ENCODE measurements around the gene C5. TPM values are rescaled to one million over a fixed set of nuclear protein-coding genes. Genes with fewer than 3 reads are reported as not detected.

C5 gene
- total RNA-seq, 2 experiments from 2014 or later = 3.8 to 7.9 TPM

GRCh38 chr9:121085661-121086060 lies 35.6 kb upstream of the C5 start:
- Histone ChIP-seq H3K79me2 (ENCODE audit: insufficient read depth, low read depth, low read length) (peaks cover 91% of the 10 kb centered on the region), H3K27ac (ENCODE audit: low read depth, low read length, poor library complexity, severe bottlenecking) (no peak overlapping the region), H3K4me2 (ENCODE audit: low read length) (no peak overlapping the region), H3K36me3 (ENCODE audit: insufficient read depth, low read length) (peaks cover 100% of the 10 kb centered on the region), H3K4me3 (ENCODE audit: low read depth, low read length, poor library complexity, severe bottlenecking) (no peak overlapping the region), H3K4me1 (ENCODE audit: insufficient read depth, low read length, poor library complexity, severe bottlenecking) (peaks cover 11% of the 10 kb centered on the region), H2AFZ (ENCODE audit: low read length) (no peak overlapping the region), H3K9me2 (ENCODE audit: insufficient read depth, low read length) (no peaks in the 10 kb centered on the region), H4K20me1 (ENCODE audit: insufficient read depth, low read length) (peaks cover 13% of the 10 kb centered on the region; the same call in 1 of the 2 replicates), H3K9me3 (ENCODE audit: low read length) (no peaks in the 10 kb centered on the region)
- intact Hi-C loops (cut with micrococcal nuclease; ENCODE audit: unreplicated experiment) = no loop called here
- TF ChIP-seq CTCF (conservative IDR thresholded peaks at IDR 0.05; ENCODE audit: low read length) (no peak), EZH2phosphoT487 (IDR thresholded peaks at IDR 0.05; ENCODE audit: borderline replicate concordance, low read depth, low read length) (no peak)
- POLR2A ChIA-PET = no interaction called here
- CTCF ChIA-PET (ENCODE audit: unreplicated experiment) = no interaction called here
- BruUV-seq (replicated peaks) = no TSS peak
- DNase-seq (ENCODE audit: low spot score) = no peak

DNA sequence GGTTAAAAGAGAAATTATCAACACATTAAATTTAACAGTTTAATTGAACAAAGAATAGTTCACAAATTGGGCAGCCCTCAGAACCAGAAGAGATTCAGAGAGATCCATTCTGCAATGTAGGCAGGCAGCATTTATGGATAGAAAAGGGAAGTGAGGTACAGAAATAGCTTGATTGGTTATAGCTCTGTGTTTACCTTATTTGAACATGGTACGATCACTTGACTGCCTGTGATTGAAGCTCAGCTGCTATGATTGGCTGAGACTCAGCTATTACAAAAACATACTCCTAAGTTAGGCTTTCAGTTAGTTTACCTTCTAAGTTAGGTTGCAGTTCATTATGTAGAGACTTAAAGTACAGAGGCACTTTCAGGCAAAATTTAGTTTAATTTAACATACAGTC lies 32.0 kb upstream of the C5 start:
- ChIA-PET POLR2A (interaction anchor here (0.5 to 1.2 kb wide), 4 partner anchors 9 to 187 kb away, joined by 3 to 5 read pairs (median 4); no protein-coding TSS in a partner anchor), CTCF (ENCODE audit: unreplicated experiment) (no interaction called here)
- intact Hi-C loops (cut with micrococcal nuclease; ENCODE audit: unreplicated experiment) = no loop called here
- BruUV-seq (replicated peaks) = no TSS peak
- no peak for TF ChIP-seq CTCF (conservative IDR thresholded peaks at IDR 0.05; ENCODE audit: low read length)
- no peak for TF ChIP-seq EZH2phosphoT487 (IDR thresholded peaks at IDR 0.05; ENCODE audit: borderline replicate concordance, low read depth, low read length)
- no peak overlapping the region for H3K4me2 ChIP-seq (ENCODE audit: low read length)
- no peaks in the 10 kb centered on the region for H3K9me3 ChIP-seq (ENCODE audit: low read length)
- no peak for DNase-seq (ENCODE audit: low spot score)
- peaks cover 94% of the 10 kb centered on the region for H3K36me3 ChIP-seq (ENCODE audit: insufficient read depth, low read length)
- H3K27ac ChIP-seq (ENCODE audit: low read depth, low read length, poor library complexity, severe bottlenecking) = no peak overlapping the region
- peaks cover 7% of the 10 kb centered on the region for H3K4me1 ChIP-seq (ENCODE audit: insufficient read depth, low read length, poor library complexity, severe bottlenecking)
- peaks cover 13% of the 10 kb centered on the region; the same call in 1 of the 2 replicates for H4K20me1 ChIP-seq (ENCODE audit: insufficient read depth, low read length)
- H3K79me2 ChIP-seq (ENCODE audit: insufficient read depth, low read depth, low read length) = peaks cover 97% of the 10 kb centered on the region
- H3K9me2 ChIP-seq (ENCODE audit: insufficient read depth, low read length) = no peaks in the 10 kb centered on the region
- H3K4me3 ChIP-seq (ENCODE audit: low read depth, low read length, poor library complexity, severe bottlenecking) = no peak overlapping the region
- no peak overlapping the region for H2AFZ ChIP-seq (ENCODE audit: low read length)

DNA sequence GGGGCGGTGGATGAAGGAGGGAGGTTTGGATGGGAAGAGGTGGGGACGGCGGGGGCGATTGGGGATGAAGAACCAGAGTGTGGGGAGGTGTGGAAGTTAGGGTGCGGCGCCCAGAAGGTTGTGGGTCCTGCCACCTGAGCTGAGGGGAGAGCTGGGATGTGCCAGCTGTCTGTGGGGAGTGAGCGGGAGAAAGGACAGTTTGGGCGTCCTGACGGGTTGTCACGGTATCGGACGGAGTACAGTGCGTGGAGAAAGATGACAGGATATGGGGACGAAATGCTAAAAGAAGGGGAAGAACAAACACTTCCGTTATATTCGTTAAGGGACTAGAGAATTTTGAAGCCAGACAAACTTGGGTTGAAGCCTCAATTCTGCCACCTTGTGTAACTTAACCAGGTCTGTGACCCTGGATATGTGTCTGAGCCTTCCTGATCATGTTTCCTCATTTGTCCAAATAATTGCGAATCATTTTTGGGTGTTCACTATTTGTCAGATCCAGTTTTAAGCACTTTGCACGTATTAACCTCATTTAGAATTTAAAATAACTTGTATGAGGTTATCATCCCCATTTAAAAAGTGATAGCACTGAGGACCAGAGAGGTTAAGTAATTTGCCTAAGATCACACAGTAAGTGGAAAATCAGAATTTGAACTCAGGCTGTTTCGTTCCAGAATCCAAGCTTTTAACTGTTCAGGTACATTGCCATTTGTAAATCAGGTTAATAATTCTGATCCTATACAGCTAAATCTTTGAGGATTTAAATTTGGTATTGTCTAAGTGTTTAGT lies 25.4 kb upstream of the C5 start:
- intact Hi-C loops (cut with micrococcal nuclease; ENCODE audit: unreplicated experiment) = loop anchor here (10.0 kb wide), 1 partner anchor 869 kb away; no protein-coding TSS in a partner anchor

More for the DNA sequence above, 25.4 kb upstream of the C5 start:
- Histone ChIP-seq H3K9me3 (ENCODE audit: low read length) (peaks cover 9% of the 10 kb centered on the region; the same call in 1 of the 2 replicates), H4K20me1 (ENCODE audit: insufficient read depth, low read length) (no peaks in the 10 kb centered on the region; the same call in 1 of the 2 replicates), H3K27ac (ENCODE audit: low read depth, low read length, poor library complexity, severe bottlenecking) (peak overlapping the region; percentile 99), H2AFZ (ENCODE audit: low read length) (peak overlapping the region; percentile 46; the same call in 1 of the 2 replicates), H3K4me1 (ENCODE audit: insufficient read depth, low read length, poor library complexity, severe bottlenecking) (peaks cover 58% of the 10 kb centered on the region), H3K79me2 (ENCODE audit: insufficient read depth, low read depth, low read length) (peaks cover 65% of the 10 kb centered on the region), H3K4me3 (ENCODE audit: low read depth, low read length, poor library complexity, severe bottlenecking) (peak overlapping the region; percentile 85), H3K36me3 (ENCODE audit: insufficient read depth, low read length) (peaks cover 38% of the 10 kb centered on the region), H3K9me2 (ENCODE audit: insufficient read depth, low read length) (no peaks in the 10 kb centered on the region), H3K4me2 (ENCODE audit: low read length) (peak overlapping the region; percentile 84)
- POLR2A ChIA-PET = interaction anchor here (0.6 to 1.7 kb wide), 11 partner anchors 10 to 341 kb away, joined by 3 to 6 read pairs (median 3); no protein-coding TSS in a partner anchor
- TSS peak; percentile 38 for BruUV-seq (replicated peaks)
- CTCF ChIA-PET (ENCODE audit: unreplicated experiment) = no interaction called here
- DNase-seq (ENCODE audit: low spot score) = peak; percentile 59
- no peak for TF ChIP-seq CTCF (conservative IDR thresholded peaks at IDR 0.05; ENCODE audit: low read length)
- TF ChIP-seq EZH2phosphoT487 (IDR thresholded peaks at IDR 0.05; ENCODE audit: borderline replicate concordance, low read depth, low read length) = no peak
